ENCODE measurements around the gene RAB1A.
"Not testable (repeated sequence)": the region's sequence is repeated elsewhere in the genome, so short reads cannot be mapped to it uniquely, and the experiment has no call there.

The RAB1A gene

GRCh38 chr2:65129826-65130663 is at the start of gene RAB1A:
Gene RAB1A, minus strand, starts transcription at chr2:65130106. Its CDS starts 191 bp downstream, at chr2:65129915.
- DNase-seq = peak; percentile 98

- no peak for DNase-seq
These were observed 48.0 kb upstream of the RAB1A start for GRCh38 chr2:65177751-65178442.

GRCh38 chr2:65175894-65176530 is 46.1 kb upstream of the RAB1A start:
- DNase-seq = no peak

GRCh38 chr2:65174031-65174430 is 44.1 kb upstream of the RAB1A start:
- DNase-seq = not testable (repeated sequence)

GRCh38 chr2:65172994-65173790 is 43.3 kb upstream of the RAB1A start:
- DNase-seq = no peak

GRCh38 chr2:65170611-65171477 is 40.9 kb upstream of the RAB1A start:
- DNase-seq = not testable (repeated sequence)

GRCh38 chr2:65169760-65170136 is 39.8 kb upstream of the RAB1A start:
- DNase-seq = no peak

GRCh38 chr2:65165558-65165957 is 35.7 kb upstream of the RAB1A start:
- DNase-seq = no peak

GRCh38 chr2:65164426-65164891 is 34.6 kb upstream of the RAB1A start:
- DNase-seq = no peak

- no peak for DNase-seq
These were observed 31.7 kb upstream of the RAB1A start for GRCh38 chr2:65161551-65162100.

GRCh38 chr2:65159906-65160305 is 30.0 kb upstream of the RAB1A start:
- no peak for DNase-seq

- DNase-seq = no peak
These were observed 29.4 kb upstream of the RAB1A start for GRCh38 chr2:65159261-65159660.

GRCh38 chr2:65158557-65158956 is 28.7 kb upstream of the RAB1A start:
- DNase-seq = no peak

GRCh38 chr2:65157856-65158255 is 27.9 kb upstream of the RAB1A start:
- not testable (repeated sequence) for DNase-seq

- no peak for DNase-seq
These were observed 26.1 kb upstream of the RAB1A start for GRCh38 chr2:65156041-65156440.

GRCh38 chr2:65153515-65153914 is 23.6 kb upstream of the RAB1A start:
- DNase-seq = no peak

GRCh38 chr2:65146078-65146477 is 16.2 kb upstream of the RAB1A start:
- no peak for DNase-seq

GRCh38 chr2:65144571-65144970 is 14.7 kb upstream of the RAB1A start:
- no peak for DNase-seq

GRCh38 chr2:65142515-65142914 is 12.6 kb upstream of the RAB1A start:
- no peak for DNase-seq

- no peak for DNase-seq
These were observed 7.4 kb upstream of the RAB1A start for GRCh38 chr2:65137197-65137775.

- no peak for DNase-seq
These were observed 6.3 kb upstream of the RAB1A start for GRCh38 chr2:65136253-65136652.
